HG03520 (cell line): ENCODE data around the gene TAOK2.

Experiments
- ATAC-seq: cut with Tn5 transposase; IDR thresholded peaks from one replicate; pipeline ENCODE4 v1.9.1; 2021; ENCODE audit warnings: mild to moderate bottlenecking, moderate library complexity; ENCODE audit not compliant: unreplicated experiment

The TAOK2 gene

GRCh38 chr16:29962344-29962994 is 11.2 kb upstream of the TAOK2 start:
- ATAC-seq = no peak

GRCh38 chr16:29963021-29963743 is 10.5 kb upstream of the TAOK2 start:
- ATAC-seq = no peak

GRCh38 chr16:29968205-29968604 is 5.5 kb upstream of the TAOK2 start:
- ATAC-seq = no peak

- no peak for ATAC-seq
These were observed 2.4 kb upstream of the TAOK2 start for GRCh38 chr16:29971304-29971703.

- no peak for ATAC-seq
These were observed 1.2 kb upstream of the TAOK2 start for GRCh38 chr16:29972500-29972899.

- no peak for ATAC-seq
These were observed 680 bp upstream of the TAOK2 start for GRCh38 chr16:29972992-29973383.

- no peak for ATAC-seq
These were observed 844 bp downstream of the TAOK2 start for GRCh38 chr16:29974291-29975133.

- no peak for ATAC-seq
These were observed 1.5 kb downstream of the TAOK2 start for GRCh38 chr16:29975134-29975538.

GRCh38 chr16:29975811-29976511 is 2.3 kb downstream of the TAOK2 start:
- ATAC-seq = no peak

GRCh38 chr16:29977063-29977825 is 3.6 kb downstream of the TAOK2 start:
- ATAC-seq = no peak

- ATAC-seq = no peak
These were observed 4.4 kb downstream of the TAOK2 start for GRCh38 chr16:29978081-29978480.

GRCh38 chr16:29978564-29979270 is 5.0 kb downstream of the TAOK2 start:
- no peak for ATAC-seq

GRCh38 chr16:29982560-29983419 is 9.1 kb downstream of the TAOK2 start:
- ATAC-seq = no peak

GRCh38 chr16:29983420-29984136 is 9.9 kb downstream of the TAOK2 start:
- ATAC-seq = no peak

GRCh38 chr16:29984137-29984763 is 10.6 kb downstream of the TAOK2 start:
- ATAC-seq = no peak

GRCh38 chr16:29984764-29985147 is 11.1 kb downstream of the TAOK2 start:
- ATAC-seq = no peak

- no peak for ATAC-seq
These were observed 11.7 kb downstream of the TAOK2 start for GRCh38 chr16:29985271-29985811.
